H9 (cell line): ENCODE results near the gene NLE1. TPM values are rescaled to one million over a fixed set of nuclear protein-coding genes. Genes with fewer than 3 reads are reported as not detected.
A peak's percentile ranks its signal among the peaks of the same experiment; 100 is the strongest.

Experiments used
- DNase-seq: peaks from one replicate; pipeline ENCODE4 v3.0.0-alpha.2; 2017
- H2AFZ ChIP-seq: one replicate; pipeline ENCODE4 v1.6.1; 2013; ENCODE audit warnings: mild to moderate bottlenecking, low read length, control low read depth, moderate library complexity
- H2AK5ac ChIP-seq: 2 replicates; pipeline ENCODE4 v1.6.1; 2013; ENCODE audit warnings: low read length, control low read depth, mixed read lengths; ENCODE audit not compliant: insufficient read length
- H2BK120ac ChIP-seq: one replicate; pipeline ENCODE4 v1.6.1; 2013; ENCODE audit warnings: low read depth, mild to moderate bottlenecking, low read length, control low read depth, inconsistent platforms; ENCODE audit not compliant: poor library complexity, severe bottlenecking
- H2BK12ac ChIP-seq: 2 replicates; pipeline ENCODE4 v1.6.1; 2013; ENCODE audit warnings: low read length, control low read depth, mixed read lengths, low read depth; ENCODE audit not compliant: insufficient read length
- H2BK15ac ChIP-seq: 2 replicates; pipeline ENCODE4 v1.6.1; 2013; ENCODE audit warnings: low read depth, low read length, control low read depth
- H2BK20ac ChIP-seq: one replicate; pipeline ENCODE4 v1.6.1; 2013; ENCODE audit warnings: low read depth, mild to moderate bottlenecking, low read length, control low read depth, inconsistent platforms; ENCODE audit not compliant: poor library complexity, severe bottlenecking
- H2BK5ac ChIP-seq: 2 replicates; pipeline ENCODE4 v1.6.1; 2013; ENCODE audit warnings: low read length, control low read depth, mixed read lengths; ENCODE audit not compliant: insufficient read length
- H3K14ac ChIP-seq: 2 replicates; pipeline ENCODE4 v1.6.1; 2013; ENCODE audit warnings: low read length, control low read depth; ENCODE audit not compliant: insufficient read depth
- H3K18ac ChIP-seq: 2 replicates; pipeline ENCODE4 v1.6.1; 2013; ENCODE audit warnings: low read depth, mild to moderate bottlenecking, mixed read lengths, low read length, control low read depth; ENCODE audit not compliant: insufficient read length
- H3K23ac ChIP-seq: 2 replicates; pipeline ENCODE4 v1.6.1; 2013; ENCODE audit warnings: low read length, control low read depth, mixed read lengths, low read depth; ENCODE audit not compliant: insufficient read length
- H3K23me2 ChIP-seq: 2 replicates; pipeline ENCODE4 v1.6.1; 2013; ENCODE audit warnings: low read depth, mild to moderate bottlenecking, mixed read lengths, low read length, control low read depth; ENCODE audit not compliant: insufficient read length, poor library complexity, severe bottlenecking
- H3K27ac ChIP-seq: 2 replicates; pipeline ENCODE4 v1.5.1; 2013; ENCODE audit warnings: low read length, control low read depth, mixed read lengths, low read depth; ENCODE audit not compliant: insufficient read length
- H3K27me3 ChIP-seq: 2 replicates; pipeline ENCODE4 v1.6.1; 2013; ENCODE audit warnings: low read length, control low read depth, inconsistent platforms; ENCODE audit not compliant: insufficient read depth
- H3K4ac ChIP-seq: 2 replicates; pipeline ENCODE4 v1.6.1; 2013; ENCODE audit warnings: low read depth, mild to moderate bottlenecking, control low read depth, inconsistent platforms, low read length, moderate library complexity
- H3K4me1 ChIP-seq: 2 replicates; pipeline ENCODE4 v1.6.1; 2013; ENCODE audit warnings: low read length, control low read depth, inconsistent platforms; ENCODE audit not compliant: insufficient read depth
- H3K4me2 ChIP-seq: 2 replicates; pipeline ENCODE4 v1.6.1; 2013; ENCODE audit warnings: low read length, control low read depth, mixed read lengths; ENCODE audit not compliant: insufficient read length, insufficient read depth
- H3K56ac ChIP-seq: 2 replicates; pipeline ENCODE4 v1.6.1; 2013; ENCODE audit warnings: low read depth, mild to moderate bottlenecking, mixed read lengths, low read length, control low read depth; ENCODE audit not compliant: insufficient read length
- H3K79me1 ChIP-seq: 2 replicates; pipeline ENCODE4 v1.6.1; 2013; ENCODE audit warnings: low read depth, mild to moderate bottlenecking, moderate library complexity, low read length, control low read depth, inconsistent platforms; ENCODE audit not compliant: insufficient read depth, poor library complexity, severe bottlenecking
- H3K79me2 ChIP-seq: 2 replicates; pipeline ENCODE4 v1.6.1; 2013; ENCODE audit warnings: low read length, control low read depth, inconsistent platforms; ENCODE audit not compliant: insufficient read depth
- H3K9ac ChIP-seq: 2 replicates; pipeline ENCODE4 v1.6.1; 2013; ENCODE audit warnings: low read length, control low read depth, mixed read lengths; ENCODE audit not compliant: insufficient read length; ENCODE audit errors: extremely low read depth
- H3K9me3 ChIP-seq: one replicate; pipeline ENCODE4 v1.6.1; 2013; ENCODE audit warnings: low read depth, low read length, inconsistent platforms; ENCODE audit not compliant: control insufficient read depth
- H3T11ph ChIP-seq: one replicate; pipeline ENCODE4 v1.6.1; 2013; ENCODE audit warnings: mild to moderate bottlenecking, low read length, control low read depth, inconsistent platforms
- H4K20me1 ChIP-seq: one replicate; pipeline ENCODE4 v1.6.1; 2013; ENCODE audit not compliant: control insufficient read depth, insufficient read length, insufficient read depth
- H4K5ac ChIP-seq: 2 replicates; pipeline ENCODE4 v1.6.1; 2013; ENCODE audit warnings: low read depth, mild to moderate bottlenecking, mixed read lengths, low read length, control low read depth; ENCODE audit not compliant: insufficient read length
- H4K8ac ChIP-seq: replicated peaks from 2 replicates; pipeline ENCODE4 v1.6.1; 2013; ENCODE audit warnings: low read length, control low read depth, mixed read lengths, low read depth; ENCODE audit not compliant: insufficient read length
- H4K91ac ChIP-seq: 2 replicates; pipeline ENCODE4 v1.6.1; 2013; ENCODE audit warnings: low read depth, mild to moderate bottlenecking, moderate library complexity, mixed read lengths, low read length, control low read depth; ENCODE audit not compliant: insufficient read length
- H3K27ac Mint-ChIP-seq, 3 experiments: 2 replicates in 2 of 3; 3 replicates in 1 of 3; pipeline ENCODE4 v1.8.0; 2020 to 2021; ENCODE audit warnings: mixed read lengths in 3 of 3, mild to moderate bottlenecking in 1 of 3, moderate library complexity in 1 of 3
- H3K27me3 Mint-ChIP-seq: 2 replicates; pipeline ENCODE4 v1.8.0; 2021; ENCODE audit warnings: low read depth, mild to moderate bottlenecking, moderate library complexity, mixed read lengths
- H3K36me3 Mint-ChIP-seq, 3 experiments: 2 replicates in 2 of 3; 3 replicates in 1 of 3; pipeline ENCODE4 v1.8.0; 2020 to 2021; ENCODE audit warnings: low read depth in 3 of 3, mixed read lengths in 3 of 3; ENCODE audit not compliant: insufficient read depth in 1 of 3
- H3K4me1 Mint-ChIP-seq, 2 experiments: 2 replicates each; pipeline ENCODE4 v1.8.0; 2020; ENCODE audit warnings: mixed read lengths in 2 of 2
- H3K4me3 Mint-ChIP-seq, 2 experiments: 2 replicates in 1 of 2; 3 replicates in 1 of 2; pipeline ENCODE4 v1.8.0; 2020 to 2021; ENCODE audit warnings: mild to moderate bottlenecking in 2 of 2, mixed read lengths in 2 of 2, moderate library complexity in 1 of 2
- H3K9me3 Mint-ChIP-seq, 2 experiments: 2 replicates in 1 of 2; 3 replicates in 1 of 2; pipeline ENCODE4 v1.8.0; 2020; ENCODE audit warnings: mild to moderate bottlenecking in 2 of 2, mixed read lengths in 2 of 2, moderate library complexity in 1 of 2
- CTCF ChIP-seq: fragments of 200-600 bp; sonication (generic); conservative IDR thresholded peaks from 3 replicates; pipeline ENCODE4 v1.8.0; 2021; ENCODE audit warnings: antibody characterized with exemption, mild to moderate bottlenecking
- WGBS: extraction: QIAGEN DNeasy Blood & Tissue Kit; methylation state at CpG from one replicate; pipeline ENCODE4 v1.1.7; 2013; ENCODE audit warnings: missing lambda C conversion rate, low lambda C conversion rate, mixed read lengths; ENCODE audit not compliant: insufficient read length; ENCODE audit errors: extremely low coverage; 5-methylcytosine and 5-hydroxymethylcytosine counted together
- total RNA-seq: library from RNA; stranded (reverse); gene quantifications from 2 replicates; pipeline ENCODE4 v1.2.1, GENCODE V29; 2021

Gene NLE1
- total RNA-seq, 1 experiment from 2014 or later: 43.9 TPM

- no peaks in the 10 kb centered on the region for H3K27me3 ChIP-seq
- no peak overlapping the region for H3K56ac ChIP-seq
- no peak for TF ChIP-seq CTCF
- WGBS: no CpG with 5 or more reads among the region's 3 CpGs
- H3K27me3 Mint-ChIP-seq: no peaks in the 10 kb centered on the region; the same call in 1 of the 2 replicates
- no peak overlapping the region for H4K5ac ChIP-seq
- H3K79me2 ChIP-seq: 0 out of 2 replicates have a peak, but pooled peaks cover 2% of the 10 kb centered on the region
- H4K91ac ChIP-seq: no peak overlapping the region
- H3K9me3 ChIP-seq: no peaks in the 10 kb centered on the region
- H3K79me1 ChIP-seq: peaks cover 2% of the 10 kb centered on the region
- H3K23me2 ChIP-seq: no peaks in the 10 kb centered on the region
- H2BK20ac ChIP-seq: no peak overlapping the region
- H2BK5ac ChIP-seq: no peak overlapping the region
- H2BK12ac ChIP-seq: no peak overlapping the region
- no peak overlapping the region for H2AFZ ChIP-seq
- no peak overlapping the region for H3K14ac ChIP-seq
- H3K27ac ChIP-seq: no peak overlapping the region
- no peaks in the 10 kb centered on the region for H3K36me3 Mint-ChIP-seq
- no peak overlapping the region for H3K23ac ChIP-seq
- no peak overlapping the region for H2BK120ac ChIP-seq
- no peak overlapping the region for H3T11ph ChIP-seq
- DNase-seq: no peak
- H3K9me3 Mint-ChIP-seq: no peaks in the 10 kb centered on the region
- H2AK5ac ChIP-seq: no peak overlapping the region
- no peak overlapping the region for H2BK15ac ChIP-seq
- H3K4me1 ChIP-seq: peaks cover 12% of the 10 kb centered on the region; the same call in 1 of the 2 replicates
- no peak overlapping the region for H3K4me2 ChIP-seq
- no peak overlapping the region for H3K4me3 Mint-ChIP-seq
- no peak overlapping the region for H4K8ac ChIP-seq
- peaks cover 59% of the 10 kb centered on the region in 2 experiments for H3K4me1 Mint-ChIP-seq
- H3K18ac ChIP-seq: no peak overlapping the region
- no peaks in the 10 kb centered on the region for H4K20me1 ChIP-seq
- no peak overlapping the region for H3K4ac ChIP-seq
- peak overlapping the region; percentile 3 to 21 (median 7); a peak in 2 of 7 replicates for H3K27ac Mint-ChIP-seq
- no peak overlapping the region for H3K9ac ChIP-seq
These were observed 59.9 kb downstream of the NLE1 start for GRCh38 chr17:35082073-35082657.
